ENCODE data around the gene RUVBL2.

Gene RUVBL2

DNA sequence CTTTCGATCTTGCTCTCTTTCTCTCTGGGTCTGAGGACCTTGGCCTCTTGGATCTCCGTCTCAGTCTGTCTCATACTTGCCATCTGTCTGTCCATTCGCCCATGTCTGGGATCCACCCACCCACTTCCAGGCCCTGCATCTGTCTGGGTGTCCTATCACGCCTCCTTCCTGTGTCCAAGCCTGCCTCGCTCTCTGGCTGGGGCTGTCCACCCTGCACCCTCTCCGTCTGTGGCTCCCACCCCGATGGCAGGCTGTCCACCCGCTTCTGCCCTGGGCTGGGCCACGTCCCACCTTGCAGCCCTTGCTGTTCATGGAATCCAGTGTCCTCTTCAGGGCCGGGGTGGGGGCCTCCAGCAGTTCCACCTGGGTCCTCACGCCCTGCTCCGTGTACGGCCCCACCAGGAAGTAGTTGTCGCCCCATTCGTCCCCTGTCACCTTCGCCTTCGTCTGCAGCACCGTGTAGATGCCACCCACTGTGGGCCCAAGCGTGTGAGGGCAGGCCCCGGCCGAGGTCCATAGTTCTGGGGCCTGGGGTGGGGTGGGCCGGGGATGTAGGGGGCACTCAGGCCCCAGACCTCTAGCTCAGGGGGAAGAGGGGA is 2.6 kb upstream of the RUVBL2 start:
- peak overlapping the region; percentile 92; the same call in 1 of the 2 replicates for H3K27ac ChIP-seq
- TF ChIP-seq, protein P1, sequence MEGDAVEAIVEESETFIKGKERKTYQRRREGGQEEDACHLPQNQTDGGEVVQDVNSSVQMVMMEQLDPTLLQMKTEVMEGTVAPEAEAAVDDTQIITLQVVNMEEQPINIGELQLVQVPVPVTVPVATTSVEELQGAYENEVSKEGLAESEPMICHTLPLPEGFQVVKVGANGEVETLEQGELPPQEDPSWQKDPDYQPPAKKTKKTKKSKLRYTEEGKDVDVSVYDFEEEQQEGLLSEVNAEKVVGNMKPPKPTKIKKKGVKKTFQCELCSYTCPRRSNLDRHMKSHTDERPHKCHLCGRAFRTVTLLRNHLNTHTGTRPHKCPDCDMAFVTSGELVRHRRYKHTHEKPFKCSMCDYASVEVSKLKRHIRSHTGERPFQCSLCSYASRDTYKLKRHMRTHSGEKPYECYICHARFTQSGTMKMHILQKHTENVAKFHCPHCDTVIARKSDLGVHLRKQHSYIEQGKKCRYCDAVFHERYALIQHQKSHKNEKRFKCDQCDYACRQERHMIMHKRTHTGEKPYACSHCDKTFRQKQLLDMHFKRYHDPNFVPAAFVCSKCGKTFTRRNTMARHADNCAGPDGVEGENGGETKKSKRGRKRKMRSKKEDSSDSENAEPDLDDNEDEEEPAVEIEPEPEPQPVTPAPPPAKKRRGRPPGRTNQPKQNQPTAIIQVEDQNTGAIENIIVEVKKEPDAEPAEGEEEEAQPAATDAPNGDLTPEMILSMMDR (conservative IDR thresholded peaks at IDR 0.05), result no peak
- TF ChIP-seq ZFX (IDR thresholded peaks at IDR 0.05), result no peak

DNA sequence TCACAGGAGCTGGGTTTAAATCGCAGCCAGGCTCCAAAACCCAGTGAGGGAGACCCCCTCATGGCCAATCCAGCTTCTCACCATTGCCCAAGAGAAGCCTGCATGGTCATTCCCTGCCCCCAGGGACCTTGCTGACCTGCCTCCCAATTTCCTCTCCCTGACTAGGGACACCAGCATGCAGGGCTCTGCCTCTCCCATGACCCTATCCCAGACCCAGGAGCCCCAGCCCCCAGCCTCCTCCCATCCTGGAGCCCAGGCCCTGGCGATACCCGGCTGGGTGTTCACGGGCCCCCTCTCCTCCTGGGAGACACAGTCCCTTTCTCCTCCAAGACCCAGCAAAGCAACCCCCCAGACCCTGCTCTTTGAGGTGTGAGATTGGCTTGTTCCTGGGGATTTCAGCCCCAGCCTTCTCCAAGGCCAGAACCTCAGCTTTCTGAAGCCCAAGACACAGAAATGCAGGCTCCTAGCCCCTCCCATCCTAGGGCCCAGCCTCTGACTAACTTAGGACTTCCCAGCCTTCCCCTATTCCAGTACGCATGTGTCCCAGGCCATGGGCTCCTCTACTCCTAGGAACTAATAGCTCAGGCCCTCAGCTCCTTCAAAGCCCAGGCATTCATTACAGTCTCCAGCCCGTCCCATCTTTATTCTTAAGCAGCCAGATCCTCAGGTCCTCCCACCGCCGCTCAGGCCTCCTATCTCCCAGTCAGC is 1.7 kb upstream of the RUVBL2 start:
- H3K27ac ChIP-seq, result peak overlapping the region; percentile 92

DNA sequence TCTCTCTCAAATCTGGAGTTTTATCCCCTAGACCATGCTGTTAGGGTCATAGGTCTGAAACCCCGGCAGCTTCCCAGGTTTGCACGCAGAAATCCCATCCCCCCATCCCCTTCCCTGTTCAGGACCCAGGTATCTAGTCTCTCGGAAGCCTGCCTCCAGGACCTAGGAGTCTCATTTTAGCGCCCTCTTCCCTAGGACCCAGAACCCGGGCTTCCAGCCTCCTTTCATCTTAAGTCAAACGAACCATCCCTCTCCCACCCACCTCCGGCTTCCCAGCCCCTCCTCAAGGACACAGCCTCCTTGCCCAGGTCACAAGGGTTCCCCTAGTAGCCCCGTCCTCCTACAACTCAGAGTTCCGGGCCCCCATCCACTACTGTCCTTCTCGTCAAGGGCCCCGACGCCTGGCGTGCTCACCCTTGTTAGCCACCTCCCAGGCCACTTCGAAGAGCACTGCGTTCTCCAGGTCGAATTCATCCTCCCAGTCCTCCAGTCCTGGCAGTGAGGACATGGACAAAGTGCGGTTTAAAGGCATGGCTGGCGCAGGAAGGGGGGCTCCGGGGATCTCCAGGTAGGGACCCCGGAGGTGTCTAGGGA is 1.0 kb upstream of the RUVBL2 start:
- H3K27ac ChIP-seq, result peak overlapping the region; percentile 92
- TF ChIP-seq, protein P1 (conservative IDR thresholded peaks at IDR 0.05), result no peak
- TF ChIP-seq ZFX (IDR thresholded peaks at IDR 0.05), result no peak

More for the DNA sequence above, 1.7 kb upstream of the RUVBL2 start:
- TF ChIP-seq, protein P1 (conservative IDR thresholded peaks at IDR 0.05), result no peak
- TF ChIP-seq ZFX (IDR thresholded peaks at IDR 0.05), result no peak

DNA sequence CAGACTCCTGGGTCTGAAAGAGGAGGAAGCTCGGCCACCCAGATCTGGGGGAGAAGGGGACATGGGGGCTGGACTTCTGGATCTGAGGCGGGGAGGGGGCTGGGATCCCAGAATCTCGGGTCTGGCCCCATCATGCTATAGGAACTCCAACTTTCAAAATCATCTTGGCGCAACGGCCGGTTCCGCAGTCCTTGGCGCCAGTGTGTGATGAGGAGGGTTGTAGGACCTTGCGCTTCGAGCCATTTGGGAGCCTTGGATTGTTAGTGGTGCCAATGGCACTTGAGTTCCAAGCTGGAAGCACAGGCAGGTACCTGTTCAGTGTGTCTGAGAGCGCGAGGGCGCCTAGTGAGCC is 324 bp downstream of the RUVBL2 start:
- H3K27ac ChIP-seq, result peak overlapping the region; percentile 92
- no peak for TF ChIP-seq ZFX (IDR thresholded peaks at IDR 0.05)
- TF ChIP-seq, protein P1 (conservative IDR thresholded peaks at IDR 0.05), result no peak

DNA sequence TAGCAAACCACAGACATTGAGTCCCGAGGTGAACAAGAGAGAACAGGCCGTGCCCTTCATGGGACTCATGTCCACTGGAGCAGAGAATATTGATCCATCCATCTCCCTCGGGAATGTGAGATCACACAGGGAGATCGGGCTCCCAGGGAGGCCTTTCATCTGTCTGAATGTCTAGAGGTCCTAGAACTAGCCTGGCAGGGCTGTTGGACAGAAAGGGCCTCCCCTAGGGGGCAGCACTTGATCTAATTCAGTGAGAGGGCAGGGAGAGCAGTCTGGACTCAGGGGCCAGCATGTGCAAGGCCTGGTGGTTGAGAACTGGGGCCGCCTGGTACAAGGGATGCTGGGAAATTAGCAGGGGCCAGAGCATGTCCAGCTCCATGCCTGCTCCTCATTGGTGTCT is 4.3 kb downstream of the RUVBL2 start:
- H3K27ac ChIP-seq, result no peak overlapping the region
- TF ChIP-seq, protein P1 (conservative IDR thresholded peaks at IDR 0.05), result peak; percentile 51
- TF ChIP-seq ZFX (IDR thresholded peaks at IDR 0.05), result no peak

DNA sequence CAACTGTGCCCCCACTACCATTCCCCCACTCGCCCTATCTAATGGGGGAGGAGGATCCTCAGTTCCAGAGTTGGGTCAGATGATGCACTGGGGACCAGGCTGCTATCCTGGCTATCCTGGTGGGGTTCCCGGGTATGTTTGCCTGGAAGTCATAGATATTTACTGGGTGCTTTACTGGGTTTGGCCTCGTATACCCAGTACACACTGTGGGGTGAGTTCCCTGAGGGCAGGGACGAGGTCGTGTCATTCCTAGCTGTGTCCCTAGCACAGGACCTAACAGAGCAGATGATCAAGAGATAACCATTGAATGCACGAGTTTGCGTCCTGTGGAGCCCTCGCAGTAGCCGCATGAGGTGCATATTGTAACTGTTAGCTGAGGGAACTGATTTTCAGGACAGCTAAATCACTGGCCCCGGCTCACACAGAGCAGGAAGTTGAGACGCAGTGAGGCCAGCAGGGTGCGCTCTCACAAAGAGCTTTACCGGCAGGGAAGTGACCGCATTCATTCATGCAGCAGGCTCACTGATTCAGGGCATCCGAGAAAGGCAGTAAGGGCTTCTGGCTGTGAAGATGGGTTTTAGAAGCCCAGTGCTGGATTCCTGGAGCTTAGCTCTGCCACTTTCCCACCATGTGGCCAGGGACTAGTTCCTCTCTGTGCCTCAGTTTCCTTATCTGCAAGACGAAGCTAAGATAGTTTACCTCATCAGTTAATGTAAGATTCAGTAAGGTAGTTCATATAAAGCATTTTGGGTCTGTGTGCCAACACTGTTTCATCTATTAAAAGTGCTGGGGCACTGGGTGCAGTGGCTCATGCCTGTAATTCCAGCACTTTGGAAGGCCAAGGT is 6.0 kb downstream of the RUVBL2 start:
- H3K27ac ChIP-seq, result no peak overlapping the region
- TF ChIP-seq, protein P1 (conservative IDR thresholded peaks at IDR 0.05), result peak; percentile 53
- TF ChIP-seq ZFX (IDR thresholded peaks at IDR 0.05), result no peak

Measured in C4-2B (cell line).